Measurements from ENCODE around the gene KATNAL1.

- TF ChIP-seq CTCF (IDR thresholded peaks at IDR 0.05; ENCODE audit: low read depth, low read length, poor library complexity, severe bottlenecking) = no peak
- no peak for TF ChIP-seq EZH2phosphoT487 (IDR thresholded peaks at IDR 0.05; ENCODE audit: borderline replicate concordance, low read length)
Observed at GRCh38 chr13:30181888-30182651, 125.3 kb downstream of the KATNAL1 start.

All from DOHH2 (cell line).